Hindlimb muscle (tissue), 1 donor: ENCODE data around the gene MCU. TPM values are rescaled to one million over a fixed set of nuclear protein-coding genes. Genes with fewer than 3 reads are reported as not detected.
"Not testable (repeated sequence)": the region's sequence is repeated elsewhere in the genome, so short reads cannot be mapped to it uniquely, and the experiment has no call there.

Experiments used
- DNase-seq: peaks from one replicate; pipeline ENCODE4 v3.0.0-alpha.2; 2013
- polyA plus RNA-seq: library from polyadenylated mRNA; unstranded; fragments of 120-200 nt; gene quantifications from one replicate; pipeline ENCODE4 v1.2.1, GENCODE V29; 2013; ENCODE audit not compliant: insufficient read length

Gene MCU
- polyA plus RNA-seq, 1 donor = 121 TPM

GRCh38 chr10:72910705-72911104 is 218.8 kb downstream of the MCU start:
- no peak for DNase-seq

DNA sequence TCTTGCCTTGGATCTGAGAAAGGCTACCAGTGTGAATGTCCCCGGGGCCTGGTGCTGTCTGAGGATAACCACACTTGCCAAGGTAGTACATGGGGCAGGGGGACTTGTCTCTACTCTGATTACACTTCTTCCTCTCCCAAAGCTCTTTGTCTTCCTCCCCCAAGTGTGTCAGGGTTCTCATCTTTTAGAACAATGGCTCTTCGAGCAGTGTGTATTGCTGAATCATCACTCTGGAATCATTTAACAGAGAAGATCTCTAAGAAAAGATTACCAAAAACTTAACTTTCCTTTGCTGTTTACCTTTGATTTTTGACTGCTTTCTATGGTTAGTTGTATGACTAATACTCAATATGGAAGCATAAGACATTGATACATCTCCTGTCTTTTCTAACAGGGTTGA is 219.8 kb downstream of the MCU start:
- no peak for DNase-seq

GRCh38 chr10:72912736-72913135 is 220.8 kb downstream of the MCU start:
- DNase-seq = no peak

- DNase-seq = no peak
Measured at GRCh38 chr10:72913287-72913686, 221.3 kb downstream of the MCU start.

DNA sequence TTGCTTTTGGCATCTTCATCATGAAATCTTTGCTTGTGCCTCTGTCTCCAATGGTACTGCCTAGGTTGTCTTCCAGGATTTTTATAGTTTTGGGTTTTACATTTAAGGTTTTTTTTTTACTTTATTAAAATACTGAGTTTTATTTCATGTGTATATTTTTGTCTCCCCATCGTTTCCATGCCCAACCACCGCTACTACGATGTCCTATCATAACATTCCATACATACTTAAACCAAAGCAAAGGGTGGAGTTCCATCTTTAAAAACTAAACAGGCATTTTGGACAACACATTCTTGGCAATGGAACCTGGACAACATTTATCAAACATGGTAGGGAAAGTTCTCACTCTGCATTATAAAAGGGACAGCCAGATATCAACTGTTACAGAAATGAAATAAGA is 225.3 kb downstream of the MCU start:
- not testable (repeated sequence) for DNase-seq

GRCh38 chr10:72917803-72918332 is 225.9 kb downstream of the MCU start:
- not testable (repeated sequence) for DNase-seq

DNA sequence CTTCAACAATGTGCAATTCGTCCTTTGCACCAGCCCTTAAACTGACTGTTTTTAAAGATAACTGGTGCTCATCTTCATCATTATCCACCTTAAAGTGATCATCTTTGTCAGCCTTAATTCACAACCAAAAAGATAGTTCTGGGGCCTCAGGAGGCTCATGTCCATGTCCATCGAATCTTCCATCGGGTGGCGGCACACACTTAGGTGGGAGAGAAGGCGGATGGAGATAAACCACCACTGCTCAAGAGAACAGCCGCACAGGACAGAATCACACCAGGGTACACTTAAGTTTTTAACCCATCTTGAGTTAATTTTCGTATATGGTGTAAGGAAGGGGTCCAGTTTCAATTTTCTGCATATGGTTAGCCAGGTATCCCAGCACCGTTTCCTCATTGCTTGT is 226.4 kb downstream of the MCU start:
- no peak for DNase-seq

GRCh38 chr10:72921147-72921683 is 229.3 kb downstream of the MCU start:
- DNase-seq = not testable (repeated sequence)

- no peak for DNase-seq
Measured at GRCh38 chr10:72924351-72924750, 232.4 kb downstream of the MCU start.

- no peak for DNase-seq
Measured at GRCh38 chr10:72925951-72926465, 234.1 kb downstream of the MCU start.

GRCh38 chr10:72927485-72927884 is 235.5 kb downstream of the MCU start:
- DNase-seq = no peak

DNA sequence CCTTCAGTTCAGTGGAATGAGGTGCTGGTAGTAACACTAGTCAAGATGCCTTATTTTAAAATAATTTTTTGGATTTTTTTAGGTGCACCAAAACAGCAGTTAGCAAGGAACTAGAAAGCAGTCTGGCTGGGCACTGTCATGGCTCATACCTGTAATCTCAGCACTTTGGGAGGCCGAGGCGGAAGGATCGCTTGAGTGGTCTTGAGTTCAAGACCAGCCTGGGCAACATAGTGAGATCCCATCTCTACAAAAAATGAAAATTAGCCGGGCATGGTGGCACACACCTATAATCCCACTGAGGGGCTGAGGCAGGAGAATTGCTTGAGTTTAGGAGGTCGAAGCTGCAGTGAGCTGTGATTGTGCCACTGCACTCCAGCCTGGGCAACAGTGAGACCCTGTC is 236.9 kb downstream of the MCU start:
- DNase-seq = no peak

DNA sequence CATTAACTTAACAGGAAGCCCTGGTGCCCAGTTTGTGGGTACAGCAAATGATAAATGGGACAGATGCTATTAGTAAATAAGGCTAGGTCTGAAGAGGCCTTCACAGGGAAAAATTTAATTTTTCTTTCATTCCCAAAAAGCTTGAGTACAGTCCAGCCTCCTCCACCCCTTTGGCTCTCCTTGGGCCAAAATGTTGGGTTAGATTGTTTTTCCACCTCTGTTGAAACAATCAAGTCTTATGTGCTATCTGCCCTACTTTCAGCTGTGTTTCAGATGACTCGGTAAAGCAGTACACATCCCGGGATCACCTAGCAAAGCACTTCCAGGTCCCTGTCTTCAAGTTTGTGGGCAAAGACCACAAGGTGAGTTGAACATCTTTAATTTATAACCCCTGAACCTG is 238.3 kb downstream of the MCU start:
- DNase-seq = peak; percentile 58

DNA sequence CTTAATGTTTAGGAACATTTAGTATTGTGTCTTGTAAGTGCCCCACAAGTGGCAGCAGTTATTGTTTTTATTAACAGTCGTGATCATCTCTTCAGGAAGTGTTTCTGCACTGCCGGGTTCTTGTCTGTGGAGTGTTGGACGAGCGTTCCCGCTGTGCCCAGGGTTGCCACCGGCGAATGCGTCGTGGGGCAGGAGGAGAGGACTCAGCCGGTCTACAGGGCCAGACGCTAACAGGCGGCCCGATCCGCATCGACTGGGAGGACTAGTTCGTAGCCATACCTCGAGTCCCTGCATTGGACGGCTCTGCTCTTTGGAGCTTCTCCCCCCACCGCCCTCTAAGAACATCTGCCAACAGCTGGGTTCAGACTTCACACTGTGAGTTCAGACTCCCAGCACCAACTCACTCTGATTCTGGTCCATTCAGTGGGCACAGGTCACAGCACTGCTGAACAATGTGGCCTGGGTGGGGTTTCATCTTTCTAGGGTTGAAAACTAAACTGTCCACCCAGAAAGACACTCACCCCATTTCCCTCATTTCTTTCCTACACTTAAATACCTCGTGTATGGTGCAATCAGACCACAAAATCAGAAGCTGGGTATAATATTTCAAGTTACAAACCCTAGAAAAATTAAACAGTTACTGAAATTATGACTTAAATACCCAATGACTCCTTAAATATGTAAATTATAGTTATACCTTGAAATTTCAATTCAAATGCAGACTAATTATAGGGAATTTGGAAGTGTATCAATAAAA is 240.5 kb downstream of the MCU start:
- no peak for DNase-seq

DNA sequence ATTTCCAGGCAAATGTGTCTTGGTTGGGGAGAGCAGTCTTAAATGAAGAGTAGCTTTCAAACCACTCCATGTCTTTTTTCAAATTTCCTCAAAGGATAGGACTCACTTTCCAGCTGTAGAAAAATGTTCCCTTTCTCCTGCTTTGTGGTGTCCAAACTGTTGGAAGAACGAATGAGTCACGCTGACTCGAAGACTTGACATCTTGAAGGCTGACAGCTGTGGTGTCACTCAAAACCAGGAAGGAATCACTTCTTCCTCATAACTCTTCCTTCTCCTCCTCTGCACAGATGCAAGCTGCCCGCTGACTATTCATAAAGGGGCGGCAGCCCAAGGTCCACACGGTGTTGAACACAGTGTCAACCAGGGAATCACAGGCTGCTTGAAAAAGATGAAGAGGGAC is 243.4 kb downstream of the MCU start:
- DNase-seq = no peak

Other genes with a start within 250 kb of the MCU start
- 111 TPM for gene MICU1, start 66.1 kb upstream of the MCU start, polyA plus RNA-seq
- 10.3 TPM for gene OIT3, start 201.6 kb downstream of the MCU start, polyA plus RNA-seq